Measurements from ENCODE around the gene MS4A6E. TPM values are rescaled to one million over a fixed set of nuclear protein-coding genes. Genes with fewer than 3 reads are reported as not detected.
"Not testable (repeated sequence)": the region's sequence is repeated elsewhere in the genome, so short reads cannot be mapped to it uniquely, and the experiment has no call there.

The MS4A6E gene
- total and polyA plus RNA-seq, 12 donors, result 0.28 to 0.62 TPM; not detected in 10

DNA sequence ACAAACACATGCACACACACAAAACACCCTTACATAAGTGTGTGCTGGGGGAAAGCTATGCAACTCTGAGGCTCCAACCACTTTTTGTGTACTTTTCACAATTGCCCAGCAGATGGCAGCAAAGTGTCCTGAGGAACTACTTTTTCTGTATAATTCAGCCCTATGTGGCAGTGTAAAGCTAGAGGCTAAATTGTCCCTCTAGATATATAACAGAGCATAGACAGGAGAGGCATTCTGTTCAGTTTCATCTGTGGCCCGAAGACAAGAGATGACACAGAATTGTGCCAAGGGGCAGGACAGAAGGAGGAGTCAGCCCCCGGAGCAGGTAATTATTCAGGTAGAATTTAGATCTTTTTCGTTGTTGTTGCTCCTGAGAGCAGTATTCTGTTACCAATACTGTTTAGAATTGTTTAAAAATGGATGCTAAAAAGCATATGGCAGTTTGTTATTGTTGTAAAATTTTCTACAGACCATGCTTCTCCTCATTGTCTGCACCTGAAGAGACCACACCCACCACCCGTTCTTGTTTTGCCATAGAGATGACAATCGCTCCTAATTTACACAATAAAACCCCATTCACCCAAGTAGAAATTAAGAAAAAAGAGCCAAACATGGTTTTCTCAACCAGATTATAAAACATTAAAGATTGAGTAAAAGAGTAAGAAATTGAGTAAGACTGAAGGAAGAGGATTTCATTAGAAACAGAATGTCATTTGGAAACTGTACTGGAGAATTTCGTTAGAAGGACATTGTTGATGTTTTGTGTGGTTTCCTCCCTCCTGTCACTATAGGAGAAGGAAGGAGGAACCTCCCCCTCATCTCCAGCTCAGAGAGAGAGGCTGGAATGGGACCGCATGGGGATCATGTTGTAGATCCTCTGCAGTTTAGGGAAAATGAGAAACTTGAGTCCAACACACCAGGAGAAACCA is 36.8 kb downstream of the MS4A6E start:
- intact Hi-C loops (cut with DNase I), result loop anchor here in 8 of 10 donors (5.0 to 10.0 kb wide), 2 partner anchors 251 to 253 kb away; no protein-coding TSS in a partner anchor
- Histone ChIP-seq H3K27me3 (peaks cover 0 to 33% (median 3%) of the 10 kb centered on the region in 7 donors), H3K4me1 (peaks cover 0 to 17% (median 0%) of the 10 kb centered on the region in 9 donors), H3K36me3 (no peaks in the 10 kb centered on the region), H3K27ac (peak overlapping the region in 2 of 10 donors; percentile 35 to 80), H3K9me3 (peaks cover 0 to 24% (median 3%) of the 10 kb centered on the region in 11 donors), H3K4me3 (peak overlapping the region in 1 of 10 donors; percentile 25)
- ATAC-seq (peak in 7 of 8 donors; percentile 64 to 85 (median 79)), DNase-seq (peak in 1 of 2 donors; percentile 50)
- TF ChIP-seq, protein P1, sequence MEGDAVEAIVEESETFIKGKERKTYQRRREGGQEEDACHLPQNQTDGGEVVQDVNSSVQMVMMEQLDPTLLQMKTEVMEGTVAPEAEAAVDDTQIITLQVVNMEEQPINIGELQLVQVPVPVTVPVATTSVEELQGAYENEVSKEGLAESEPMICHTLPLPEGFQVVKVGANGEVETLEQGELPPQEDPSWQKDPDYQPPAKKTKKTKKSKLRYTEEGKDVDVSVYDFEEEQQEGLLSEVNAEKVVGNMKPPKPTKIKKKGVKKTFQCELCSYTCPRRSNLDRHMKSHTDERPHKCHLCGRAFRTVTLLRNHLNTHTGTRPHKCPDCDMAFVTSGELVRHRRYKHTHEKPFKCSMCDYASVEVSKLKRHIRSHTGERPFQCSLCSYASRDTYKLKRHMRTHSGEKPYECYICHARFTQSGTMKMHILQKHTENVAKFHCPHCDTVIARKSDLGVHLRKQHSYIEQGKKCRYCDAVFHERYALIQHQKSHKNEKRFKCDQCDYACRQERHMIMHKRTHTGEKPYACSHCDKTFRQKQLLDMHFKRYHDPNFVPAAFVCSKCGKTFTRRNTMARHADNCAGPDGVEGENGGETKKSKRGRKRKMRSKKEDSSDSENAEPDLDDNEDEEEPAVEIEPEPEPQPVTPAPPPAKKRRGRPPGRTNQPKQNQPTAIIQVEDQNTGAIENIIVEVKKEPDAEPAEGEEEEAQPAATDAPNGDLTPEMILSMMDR (IDR thresholded peaks at IDR 0.05), result peak; percentile 49 to 81 (median 72)
- WGBS, 2 donors, result 49 to 55% methylated on average over 7 of the region's 7 CpGs

DNA sequence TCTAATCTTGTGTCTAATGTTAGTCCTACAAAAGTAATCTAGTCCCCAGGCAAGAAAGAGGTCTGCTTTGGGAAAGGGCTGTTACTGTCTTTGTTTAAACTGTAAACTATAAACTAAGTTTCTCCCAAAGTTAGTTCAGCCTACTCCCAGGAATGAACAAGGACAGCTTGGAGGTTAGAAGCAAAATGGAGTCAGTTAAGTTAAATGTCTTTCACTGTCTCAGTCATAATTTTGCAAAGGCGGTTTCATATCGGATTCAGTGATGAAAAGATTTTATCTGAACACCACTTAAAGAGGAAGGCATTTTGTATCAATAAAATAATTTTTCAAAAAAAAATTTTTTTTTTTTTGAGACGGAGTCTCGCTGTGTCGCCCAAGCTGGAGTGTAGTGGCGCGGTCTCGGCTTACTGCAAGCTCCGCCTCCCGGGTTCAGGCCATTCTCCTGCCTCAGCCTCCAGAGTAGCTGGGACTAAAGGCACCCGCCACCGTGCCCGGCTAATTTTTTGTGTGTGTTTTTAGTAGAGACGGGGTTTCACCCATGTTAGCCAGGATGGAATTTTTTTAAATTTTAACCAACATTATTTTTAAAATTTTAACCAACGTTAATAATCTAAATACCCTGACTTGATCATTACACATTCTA is 39.3 kb downstream of the MS4A6E start:
- peaks cover 0 to 40% (median 3%) of the 10 kb centered on the region in 7 donors for H3K27me3 ChIP-seq
- not testable (repeated sequence) for H3K27ac ChIP-seq, H3K36me3 ChIP-seq, DNase-seq, H3K4me3 ChIP-seq, H3K9me3 ChIP-seq, ATAC-seq
- peaks cover 0 to 23% (median 0%) of the 10 kb centered on the region in 9 donors for H3K4me1 ChIP-seq
- intact Hi-C loops (cut with DNase I), result loop anchor here in 2 of 10 donors (10.0 kb wide), 1 partner anchor 248 kb away; no protein-coding TSS in a partner anchor
- 88 to 94% methylated on average over 15 of the region's 15 CpGs for WGBS, 2 donors

- TF ChIP-seq, protein P1 (IDR thresholded peaks at IDR 0.05), result no peak
- ATAC-seq, result no peak
- Histone ChIP-seq H3K4me3 (no peak overlapping the region), H3K27me3 (peaks cover 0 to 40% (median 3%) of the 10 kb centered on the region in 7 donors), H3K9me3 (peaks cover 0 to 8% (median 0%) of the 10 kb centered on the region in 11 donors), H3K36me3 (no peaks in the 10 kb centered on the region), H3K27ac (peak overlapping the region in 1 of 10 donors; percentile 42), H3K4me1 (peaks cover 0 to 28% (median 0%) of the 10 kb centered on the region in 9 donors)
- 62 to 63% methylated on average over 2 of the region's 2 CpGs for WGBS, 2 donors
- DNase-seq, result no peak
- intact Hi-C loops (cut with DNase I), result loop anchor here in 2 of 10 donors (10.0 kb wide), 1 partner anchor 248 kb away; no protein-coding TSS in a partner anchor
Measured at GRCh38 chr11:60367009-60367408, 40.0 kb downstream of the MS4A6E start.

DNA sequence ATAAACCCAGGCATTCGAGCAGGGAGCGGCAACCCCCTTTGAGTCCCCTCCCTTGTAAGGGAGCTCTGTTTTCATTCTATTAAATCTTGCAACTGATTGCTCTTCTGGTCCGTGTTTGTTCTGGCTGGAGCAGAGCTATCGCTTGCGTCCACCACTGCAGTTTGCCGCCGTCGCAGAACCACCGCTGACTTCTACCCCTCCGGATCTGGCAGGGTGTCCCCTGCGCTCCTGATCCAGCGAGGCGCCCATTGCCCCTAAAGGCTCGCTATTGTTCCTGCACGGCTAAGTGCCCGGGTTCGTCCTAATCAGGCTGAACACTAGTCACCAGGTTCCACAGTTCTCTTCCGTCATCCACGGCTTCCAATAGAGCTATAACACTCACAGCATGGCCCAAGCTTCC is 40.8 kb downstream of the MS4A6E start:
- intact Hi-C loops (cut with DNase I), result loop anchor here in 2 of 10 donors (10.0 kb wide), 1 partner anchor 247 kb away; no protein-coding TSS in a partner anchor

More for the DNA sequence above, 40.8 kb downstream of the MS4A6E start:
- Histone ChIP-seq H3K4me1 (peaks cover 0 to 30% (median 0%) of the 10 kb centered on the region in 9 donors), H3K27ac (peak overlapping the region in 1 of 10 donors; percentile 42), H3K4me3 (no peak overlapping the region), H3K36me3 (no peaks in the 10 kb centered on the region), H3K9me3 (peaks cover 0 to 8% (median 0%) of the 10 kb centered on the region in 11 donors), H3K27me3 (peaks cover 0 to 40% (median 3%) of the 10 kb centered on the region in 7 donors)
- TF ChIP-seq, protein P1 (IDR thresholded peaks at IDR 0.05), result no peak
- ATAC-seq (no peak), DNase-seq (no peak)
- 89 to 94% methylated on average over 19 of the region's 19 CpGs for WGBS, 2 donors
